RWPE1 (cell line): Measurements from ENCODE around the gene KRT80.

Experiments used
- CTCF ChIA-PET: fragments of 350-600 bp; sonication (Branson Sonifier 250); formaldehyde crosslinking; extraction: SDS; loops from one replicate; lab custom pipeline; 2021; lab: Yijun Ruan, JAX
- POLR2A ChIA-PET: fragments of 400-600 bp; formaldehyde crosslinking; extraction: SDS; loops from one replicate; lab custom pipeline; 2020; ENCODE audit warnings: antibody characterized with exemption; ENCODE audit not compliant: low non-redundant PET; lab: Yijun Ruan, JAX
- DNase-seq: peaks from one replicate; pipeline ENCODE4 v3.0.0; 2012; ENCODE audit warnings: low spot score
- H3K27ac ChIP-seq: fragments of 450-650 bp; 2 replicates; pipeline ENCODE4 v1.5.1; 2017
- CTCF ChIP-seq: fragments of 450-650 bp; conservative IDR thresholded peaks from 2 replicates; pipeline ENCODE4 v1.5.1; 2017; ENCODE audit warnings: low read depth, mild to moderate bottlenecking

Gene KRT80

GRCh38 chr12:52217223-52217622 lies 25.4 kb upstream of the KRT80 start:
- CTCF ChIA-PET: interaction anchor here (0.6 to 0.7 kb wide), 3 partner anchors 36 to 175 kb away, joined by 3 to 7 read pairs (median 4); no protein-coding TSS in a partner anchor
- H3K27ac ChIP-seq: peak overlapping the region; percentile 78
- peak; percentile 72 for DNase-seq
- POLR2A ChIA-PET: interaction anchor here (1.0 kb wide), 1 partner anchor 14 kb away, joined by 3 read pairs; no protein-coding TSS in a partner anchor
- TF ChIP-seq CTCF: no peak

- DNase-seq: no peak
- peak overlapping the region; percentile 78 for H3K27ac ChIP-seq
- ChIA-PET POLR2A (interaction anchor here (1.0 kb wide), 1 partner anchor 15 kb away, joined by 3 read pairs; no protein-coding TSS in a partner anchor), CTCF (interaction anchor here (0.6 to 0.8 kb wide), 3 partner anchors 15 to 175 kb away, joined by 3 to 7 read pairs (median 4); partner anchors contain the start of gene KRT7)
- TF ChIP-seq CTCF: no peak
Measured at GRCh38 chr12:52216807-52217206, 25.0 kb upstream of the KRT80 start.

GRCh38 chr12:52216100-52216499 lies 24.3 kb upstream of the KRT80 start:
- DNase-seq: no peak
- TF ChIP-seq CTCF: no peak
- ChIA-PET CTCF (interaction anchor here (0.6 to 0.8 kb wide), 2 partner anchors 16 to 17 kb away, joined by 3 to 4 read pairs; partner anchors contain the start of gene KRT7), POLR2A (interaction anchor here (1.0 kb wide), 1 partner anchor 16 kb away, joined by 3 read pairs; no protein-coding TSS in a partner anchor)
- peak overlapping the region; percentile 78 for H3K27ac ChIP-seq

- CTCF ChIA-PET: interaction anchor here (0.7 to 0.9 kb wide), 2 partner anchors 11 to 114 kb away, joined by 3 to 4 read pairs; no protein-coding TSS in a partner anchor
- H3K27ac ChIP-seq: peak overlapping the region; percentile 78
- DNase-seq: peak; percentile 97
- POLR2A ChIA-PET: no interaction called here
- TF ChIP-seq CTCF: no peak
Measured at GRCh38 chr12:52215587-52216031, 23.8 kb upstream of the KRT80 start.

GRCh38 chr12:52214421-52214802 lies 22.6 kb upstream of the KRT80 start:
- TF ChIP-seq CTCF: no peak
- H3K27ac ChIP-seq: peak overlapping the region; percentile 78
- POLR2A ChIA-PET: no interaction called here
- DNase-seq: no peak
- CTCF ChIA-PET: interaction anchor here (0.6 to 1.0 kb wide), 4 partner anchors 9 to 98 kb away, joined by 3 to 4 read pairs (median 4); no protein-coding TSS in a partner anchor

- DNase-seq: peak; percentile 69
- peak; percentile 81 for TF ChIP-seq CTCF
- peak overlapping the region; percentile 78 for H3K27ac ChIP-seq
- CTCF ChIA-PET: interaction anchor here (0.6 to 1.9 kb wide), 19 partner anchors 11 to 178 kb away, joined by 3 to 7 read pairs (median 3); no protein-coding TSS in a partner anchor
- POLR2A ChIA-PET: no interaction called here
Measured at GRCh38 chr12:52213564-52214420, 22.0 kb upstream of the KRT80 start.
